Caco-2 (cell line): Measurements from ENCODE around the gene PLPP3. TPM values are rescaled to one million over a fixed set of nuclear protein-coding genes. Genes with fewer than 3 reads are reported as not detected.

ENCODE experiments used
- BruUV-seq: library from RNA; stranded (reverse); fragments of 400-500 nt; replicated peaks from 2 replicates; lab custom pipeline; 2021; lab: Mats Ljungman, UMichigan
- CTCF ChIA-PET: fragments of 300-600 bp; sonication (Branson Sonifier 250); formaldehyde crosslinking; loops from one replicate; lab custom pipeline; 2022; ENCODE audit warnings: antibody characterized with exemption; lab: Charles Lee
- POLR2A ChIA-PET: fragments of 300-600 bp; sonication (Branson Sonifier 250); formaldehyde crosslinking; loops from one replicate; lab custom pipeline; 2022; ENCODE audit warnings: antibody characterized with exemption; lab: Charles Lee
- DNase-seq, 2 experiments: peaks; one replicate each; pipeline versions ENCODE4 v3.0.0 to v3.0.0-alpha.2; 2020 to 2022
- H3K27me3 ChIP-seq: replicated peaks from 2 replicates; pipeline ENCODE4 v1.6.0; 2011; ENCODE audit warnings: low read length; ENCODE audit not compliant: control insufficient read depth, insufficient read depth
- H3K36me3 ChIP-seq: 2 replicates; pipeline ENCODE4 v1.5.1; 2011; ENCODE audit warnings: low read length; ENCODE audit not compliant: control insufficient read depth, insufficient read depth
- H3K4me1 ChIP-seq: fragments of 250-450 bp; sonication (Bioruptor Pico); 2 replicates; pipeline ENCODE4 v1.5.1; 2020; ENCODE audit warnings: mild to moderate bottlenecking
- H3K4me3 ChIP-seq: 2 replicates; pipeline ENCODE4 v1.5.1; 2011; ENCODE audit warnings: low read depth, mild to moderate bottlenecking, control low read depth, low read length
- H3K9me3 ChIP-seq: fragments of 250-450 bp; sonication (Bioruptor Pico); 2 replicates; pipeline ENCODE4 v1.5.1; 2020; ENCODE audit warnings: mild to moderate bottlenecking, moderate library complexity
- H3K27ac Mint-ChIP-seq: one replicate; pipeline ENCODE4 v1.8.0; 2022; ENCODE audit warnings: mixed read lengths; ENCODE audit not compliant: unreplicated experiment
- H3K27me3 Mint-ChIP-seq: one replicate; pipeline ENCODE4 v1.8.0; 2022; ENCODE audit warnings: mixed read lengths; ENCODE audit not compliant: insufficient read depth, unreplicated experiment
- H3K36me3 Mint-ChIP-seq: one replicate; pipeline ENCODE4 v1.8.0; 2022; ENCODE audit warnings: mild to moderate bottlenecking, mixed read lengths; ENCODE audit not compliant: insufficient read depth, unreplicated experiment
- H3K4me1 Mint-ChIP-seq: one replicate; pipeline ENCODE4 v1.8.0; 2022; ENCODE audit warnings: low read depth, mixed read lengths; ENCODE audit not compliant: unreplicated experiment
- H3K4me3 Mint-ChIP-seq: one replicate; pipeline ENCODE4 v1.8.0; 2022; ENCODE audit warnings: mild to moderate bottlenecking, moderate library complexity, mixed read lengths; ENCODE audit not compliant: unreplicated experiment
- H3K9me3 Mint-ChIP-seq: one replicate; pipeline ENCODE4 v1.8.0; 2022; ENCODE audit warnings: mixed read lengths; ENCODE audit not compliant: unreplicated experiment
- CTCF ChIP-seq, 2 experiments: fragments of 200-600 bp in 1 of 2; IDR thresholded peaks; 1 replicate in 1 of 2; 2 replicates in 1 of 2; pipeline versions ENCODE4 v1.5.1 to v1.8.0; 2011 to 2022; ENCODE audit warnings: antibody characterized with exemption in 1 of 2, control low read depth in 1 of 2, inconsistent platforms in 1 of 2, low read depth in 1 of 2, low read length in 1 of 2, mild to moderate bottlenecking in 1 of 2, moderate library complexity in 1 of 2; ENCODE audit not compliant: insufficient read depth in 1 of 2, severe bottlenecking in 1 of 2, unreplicated experiment in 1 of 2
- intact Hi-C: fragments of 100-400 bp; cut with micrococcal nuclease; formaldehyde crosslinking; loops from one replicate; pipeline ENCODE4 v1.10.0; 2022; ENCODE audit not compliant: unreplicated experiment
- total RNA-seq: library from RNA; stranded (reverse); gene quantifications from 2 replicates; pipeline ENCODE4 v1.2.3, GENCODE V29; 2022

PLPP3 gene
- total RNA-seq, 1 experiment from 2014 or later = 41.0 TPM

- H3K4me1 ChIP-seq = no peaks in the 10 kb centered on the region
- BruUV-seq = no TSS peak
- no peak for DNase-seq
- no peaks in the 10 kb centered on the region for H3K27me3 Mint-ChIP-seq
- H3K36me3 Mint-ChIP-seq = no peaks in the 10 kb centered on the region
- H3K9me3 Mint-ChIP-seq = peaks cover 7% of the 10 kb centered on the region
- no peaks in the 10 kb centered on the region for H3K27me3 ChIP-seq
- intact Hi-C loops = no loop called here
- H3K4me1 Mint-ChIP-seq = peaks cover 6% of the 10 kb centered on the region
- no peak overlapping the region for H3K27ac Mint-ChIP-seq
- H3K4me3 ChIP-seq = no peak overlapping the region
- no peak for TF ChIP-seq CTCF (IDR thresholded peaks at IDR 0.05; ENCODE audit: insufficient read depth in 1 of 2, low read depth in 1 of 2, low read length in 1 of 2, severe bottlenecking in 1 of 2, unreplicated experiment in 1 of 2)
- CTCF ChIA-PET = no interaction called here
- H3K4me3 Mint-ChIP-seq = no peak overlapping the region
- H3K36me3 ChIP-seq = no peaks in the 10 kb centered on the region
- POLR2A ChIA-PET = no interaction called here
- no peaks in the 10 kb centered on the region for H3K9me3 ChIP-seq
These were observed 115.1 kb downstream of the PLPP3 start for GRCh38 chr1:56464294-56464693.

GRCh38 chr1:56463376-56463775 is 116.0 kb downstream of the PLPP3 start:
- H3K36me3 ChIP-seq = no peaks in the 10 kb centered on the region
- DNase-seq = no peak
- H3K9me3 Mint-ChIP-seq = peaks cover 7% of the 10 kb centered on the region
- ChIA-PET CTCF (no interaction called here), POLR2A (no interaction called here)
- H3K4me3 ChIP-seq = no peak overlapping the region
- H3K4me3 Mint-ChIP-seq = no peak overlapping the region
- peaks cover 1% of the 10 kb centered on the region for H3K36me3 Mint-ChIP-seq
- H3K27me3 Mint-ChIP-seq = no peaks in the 10 kb centered on the region
- no peak for TF ChIP-seq CTCF (IDR thresholded peaks at IDR 0.05; ENCODE audit: insufficient read depth in 1 of 2, low read depth in 1 of 2, low read length in 1 of 2, severe bottlenecking in 1 of 2, unreplicated experiment in 1 of 2)
- intact Hi-C loops = no loop called here
- H3K27ac Mint-ChIP-seq = peak overlapping the region; percentile 30
- H3K4me1 ChIP-seq = no peaks in the 10 kb centered on the region
- H3K4me1 Mint-ChIP-seq = peaks cover 6% of the 10 kb centered on the region
- BruUV-seq = no TSS peak
- H3K9me3 ChIP-seq = no peaks in the 10 kb centered on the region
- H3K27me3 ChIP-seq = no peaks in the 10 kb centered on the region

GRCh38 chr1:56462209-56462608 is 117.2 kb downstream of the PLPP3 start:
- ChIA-PET POLR2A (no interaction called here), CTCF (no interaction called here)
- Histone ChIP-seq H3K4me3 (no peak overlapping the region), H3K36me3 (no peaks in the 10 kb centered on the region), H3K9me3 (no peaks in the 10 kb centered on the region), H3K27me3 (no peaks in the 10 kb centered on the region), H3K4me1 (peaks cover under 1% of the 10 kb centered on the region; the same call in 1 of the 2 replicates)
- Mint-ChIP-seq H3K9me3 (peaks cover 7% of the 10 kb centered on the region), H3K27me3 (no peaks in the 10 kb centered on the region), H3K4me1 (peaks cover 6% of the 10 kb centered on the region), H3K4me3 (no peak overlapping the region), H3K27ac (no peak overlapping the region), H3K36me3 (peaks cover 5% of the 10 kb centered on the region)
- intact Hi-C loops = no loop called here
- DNase-seq = no peak
- BruUV-seq = no TSS peak
- no peak for TF ChIP-seq CTCF (IDR thresholded peaks at IDR 0.05; ENCODE audit: insufficient read depth in 1 of 2, low read depth in 1 of 2, low read length in 1 of 2, severe bottlenecking in 1 of 2, unreplicated experiment in 1 of 2)
